OCI-LY7 (cell line): Measurements from ENCODE around the gene PSMD7.

ENCODE experiments used
- EZH2phosphoT487 ChIP-seq: fragments of 200-600 bp; sonication (generic); IDR thresholded peaks from 2 replicates; pipeline ENCODE4 v1.6.1; 2018; ENCODE audit warnings: low read depth, borderline replicate concordance, mild to moderate bottlenecking, mixed run types, antibody characterized with exemption, low read length, moderate library complexity, mixed read lengths
- TF ChIP-seq, protein P1 (sequence below): fragments of 200-600 bp; sonication (generic); conservative IDR thresholded peaks from 2 replicates; pipeline ENCODE4 v1.5.1; 2014; ENCODE audit warnings: mild to moderate bottlenecking, antibody characterized with exemption, low read length, moderate library complexity, mixed read lengths

DNA sequence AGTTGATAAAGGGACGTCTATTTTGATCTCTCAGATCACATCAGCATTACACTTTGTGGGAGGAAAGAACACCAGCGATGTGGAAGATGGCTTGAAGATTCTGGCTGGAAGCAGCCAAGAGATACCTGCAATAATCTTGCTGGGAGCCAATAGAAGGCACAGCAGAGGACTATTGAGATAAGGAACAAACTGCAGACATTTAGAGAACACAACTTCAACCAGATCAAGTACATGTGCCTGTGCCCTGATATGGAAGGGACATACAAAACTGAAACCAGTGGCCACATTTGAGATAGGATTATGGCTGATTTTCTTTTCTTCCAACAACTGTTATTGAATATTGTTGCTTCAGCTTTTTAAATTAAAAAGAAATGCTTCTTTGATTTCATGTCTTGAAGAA lies 18.6 kb upstream of the PSMD7 start:
- TF ChIP-seq, protein P1, sequence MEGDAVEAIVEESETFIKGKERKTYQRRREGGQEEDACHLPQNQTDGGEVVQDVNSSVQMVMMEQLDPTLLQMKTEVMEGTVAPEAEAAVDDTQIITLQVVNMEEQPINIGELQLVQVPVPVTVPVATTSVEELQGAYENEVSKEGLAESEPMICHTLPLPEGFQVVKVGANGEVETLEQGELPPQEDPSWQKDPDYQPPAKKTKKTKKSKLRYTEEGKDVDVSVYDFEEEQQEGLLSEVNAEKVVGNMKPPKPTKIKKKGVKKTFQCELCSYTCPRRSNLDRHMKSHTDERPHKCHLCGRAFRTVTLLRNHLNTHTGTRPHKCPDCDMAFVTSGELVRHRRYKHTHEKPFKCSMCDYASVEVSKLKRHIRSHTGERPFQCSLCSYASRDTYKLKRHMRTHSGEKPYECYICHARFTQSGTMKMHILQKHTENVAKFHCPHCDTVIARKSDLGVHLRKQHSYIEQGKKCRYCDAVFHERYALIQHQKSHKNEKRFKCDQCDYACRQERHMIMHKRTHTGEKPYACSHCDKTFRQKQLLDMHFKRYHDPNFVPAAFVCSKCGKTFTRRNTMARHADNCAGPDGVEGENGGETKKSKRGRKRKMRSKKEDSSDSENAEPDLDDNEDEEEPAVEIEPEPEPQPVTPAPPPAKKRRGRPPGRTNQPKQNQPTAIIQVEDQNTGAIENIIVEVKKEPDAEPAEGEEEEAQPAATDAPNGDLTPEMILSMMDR, result no peak
- no peak for TF ChIP-seq EZH2phosphoT487
